ENCODE measurements around the gene ZNF366.
A peak's percentile ranks its signal among the peaks of the same experiment; 100 is the strongest.

ZNF366 gene

GRCh38 chr5:72519111-72519510 is 11.9 kb upstream of the ZNF366 start:
- DNase-seq (ENCODE audit: low read depth) = no peak
- no peak for TF ChIP-seq CTCF (conservative IDR thresholded peaks at IDR 0.05; ENCODE audit: low read depth, low read length)
- H3K4me3 ChIP-seq (ENCODE audit: low read depth, low read length) = no peak overlapping the region

- peak; percentile 44 for DNase-seq (ENCODE audit: low read depth)
- TF ChIP-seq CTCF (conservative IDR thresholded peaks at IDR 0.05; ENCODE audit: low read depth, low read length) = no peak
These were observed 10.9 kb upstream of the ZNF366 start for GRCh38 chr5:72518001-72518683.

GRCh38 chr5:72516916-72517315 is 9.7 kb upstream of the ZNF366 start:
- H3K4me3 ChIP-seq (ENCODE audit: low read depth, low read length) = no peak overlapping the region
- no peak for DNase-seq (ENCODE audit: low read depth)
- no peak for TF ChIP-seq CTCF (conservative IDR thresholded peaks at IDR 0.05; ENCODE audit: low read depth, low read length)

More at GRCh38 chr5:72518001-72518683, 10.9 kb upstream of the ZNF366 start:
- no peak overlapping the region for H3K4me3 ChIP-seq (ENCODE audit: low read depth, low read length)

GRCh38 chr5:72515211-72515610 is 8.0 kb upstream of the ZNF366 start:
- TF ChIP-seq CTCF (conservative IDR thresholded peaks at IDR 0.05; ENCODE audit: low read depth, low read length) = no peak
- H3K4me3 ChIP-seq (ENCODE audit: low read depth, low read length) = no peak overlapping the region
- no peak for DNase-seq (ENCODE audit: low read depth)

GRCh38 chr5:72512593-72512860 is 5.3 kb upstream of the ZNF366 start:
- no peak overlapping the region for H3K4me3 ChIP-seq (ENCODE audit: low read depth, low read length)
- no peak for DNase-seq (ENCODE audit: low read depth)
- no peak for TF ChIP-seq CTCF (conservative IDR thresholded peaks at IDR 0.05; ENCODE audit: low read depth, low read length)

- peak; percentile 28 for DNase-seq (ENCODE audit: low read depth)
- TF ChIP-seq CTCF (conservative IDR thresholded peaks at IDR 0.05; ENCODE audit: low read depth, low read length) = no peak
- H3K4me3 ChIP-seq (ENCODE audit: low read depth, low read length) = no peak overlapping the region
These were observed 4.8 kb upstream of the ZNF366 start for GRCh38 chr5:72511774-72512592.

- DNase-seq (ENCODE audit: low read depth) = peak; percentile 30
- TF ChIP-seq CTCF (conservative IDR thresholded peaks at IDR 0.05; ENCODE audit: low read depth, low read length) = no peak
- no peak overlapping the region for H3K4me3 ChIP-seq (ENCODE audit: low read depth, low read length)
These were observed 4.2 kb upstream of the ZNF366 start for GRCh38 chr5:72511366-72511765.
